Activated CD4-positive, alpha-beta T cell treated with anti-CD3 and anti-CD28 coated beads for 36 hours (primary cell): ENCODE data around the gene CFAP65. TPM values are rescaled to one million over a fixed set of nuclear protein-coding genes. Genes with fewer than 3 reads are reported as not detected.

ENCODE experiments used
- ATAC-seq: fragments of 200-7000 bp; cut with Tn5 transposase; one replicate; pipeline ENCODE4 v1.10.0; 2021; ENCODE audit warnings: mild to moderate bottlenecking, moderate library complexity
- CTCF ChIA-PET: fragments of 350-600 bp; sonication (Branson Sonifier 250); formaldehyde crosslinking; loops from one replicate; lab custom pipeline; 2021; ENCODE audit warnings: antibody characterized with exemption; lab: Charles Lee
- POLR2A ChIA-PET: fragments of 350-600 bp; sonication (Branson Sonifier 250); formaldehyde crosslinking; loops from one replicate; lab custom pipeline; 2021; ENCODE audit warnings: antibody characterized with exemption, inconsistent platforms; lab: Charles Lee
- DNase-seq: peaks from one replicate; pipeline ENCODE4 v3.0.0-alpha.2; 2020
- H3K27ac Mint-ChIP-seq: one replicate; pipeline ENCODE4 v1.8.0; 2021; ENCODE audit warnings: mixed read lengths
- H3K27me3 Mint-ChIP-seq: one replicate; pipeline ENCODE4 v1.8.0; 2021; ENCODE audit warnings: mixed read lengths
- H3K36me3 Mint-ChIP-seq: one replicate; pipeline ENCODE4 v1.8.0; 2021; ENCODE audit warnings: low read depth, mixed read lengths
- H3K4me1 Mint-ChIP-seq: one replicate; pipeline ENCODE4 v1.8.0; 2021; ENCODE audit warnings: mixed read lengths
- H3K4me3 Mint-ChIP-seq: one replicate; pipeline ENCODE4 v1.8.0; 2021; ENCODE audit warnings: mild to moderate bottlenecking, moderate library complexity, mixed read lengths
- H3K9me3 Mint-ChIP-seq: one replicate; pipeline ENCODE4 v1.8.0; 2021; ENCODE audit warnings: low read depth, mixed read lengths
- intact Hi-C, 2 experiments: fragments of 100-400 bp; cut with DNase I in 1 of 2; cut with micrococcal nuclease in 1 of 2; formaldehyde crosslinking; loops; one replicate each; pipeline versions ENCODE4 v1.14.2 to v1.15.1; 2022 to 2024; cut with DNase I, micrococcal nuclease
- total RNA-seq, 2 experiments: library from RNA; stranded (reverse); gene quantifications; one replicate each; pipeline ENCODE4 v1.2.3, GENCODE V29; 2021

CFAP65 gene
- total RNA-seq, 2 experiments from 2014 or later, result not detected

GRCh38 chr2:218988164-218988563, 53.2 kb downstream of the CFAP65 start:
- Mint-ChIP-seq H3K4me3 (no peak overlapping the region), H3K36me3 (no peaks in the 10 kb centered on the region), H3K27ac (no peak overlapping the region), H3K9me3 (no peaks in the 10 kb centered on the region), H3K4me1 (peaks cover 9% of the 10 kb centered on the region), H3K27me3 (peaks cover 76% of the 10 kb centered on the region)
- POLR2A ChIA-PET, result no interaction called here
- CTCF ChIA-PET, result interaction anchor here (0.6 to 4.9 kb wide), 4 partner anchors 8 to 151 kb away, joined by 3 to 34 read pairs (median 3); no protein-coding TSS in a partner anchor
- no peak for DNase-seq
- no peak for ATAC-seq
- intact Hi-C loops, result loop anchor here in 1 of 2 experiments (10.0 kb wide), 1 partner anchor 317 kb away; the partner anchor contains the start of gene PTPRN

GRCh38 chr2:218986148-218986761, 55.1 kb downstream of the CFAP65 start:
- no peaks in the 10 kb centered on the region for H3K36me3 Mint-ChIP-seq
- peaks cover 18% of the 10 kb centered on the region for H3K4me1 Mint-ChIP-seq
- DNase-seq, result no peak
- ChIA-PET CTCF (interaction anchor here (1.2 kb wide), 1 partner anchor 79 kb away, joined by 3 read pairs; no protein-coding TSS in a partner anchor), POLR2A (no interaction called here)
- peaks cover 77% of the 10 kb centered on the region for H3K27me3 Mint-ChIP-seq
- no peak overlapping the region for H3K4me3 Mint-ChIP-seq
- ATAC-seq, result no peak
- H3K27ac Mint-ChIP-seq, result no peak overlapping the region
- no peaks in the 10 kb centered on the region for H3K9me3 Mint-ChIP-seq
- intact Hi-C loops, result loop anchor here in 1 of 2 experiments (10.0 kb wide), 1 partner anchor 319 kb away; the partner anchor contains the start of gene PTPRN

GRCh38 chr2:218985325-218986091, 55.8 kb downstream of the CFAP65 start:
- no peak for ATAC-seq
- intact Hi-C loops, result loop anchor here in 1 of 2 experiments (10.0 kb wide), 1 partner anchor 319 kb away; the partner anchor contains the start of gene PTPRN

GRCh38 chr2:218985021-218985324, 56.3 kb downstream of the CFAP65 start, which contains the start of gene FEV:
TSS of gene FEV (minus strand) at chr2:218985184. CDS start at chr2:218985075, 109 bp downstream.
- ChIA-PET POLR2A (no interaction called here), CTCF (interaction anchor here (5.7 kb wide), 1 partner anchor 11 kb away, joined by 70 read pairs; no protein-coding TSS in a partner anchor)
- H3K9me3 Mint-ChIP-seq, result no peaks in the 10 kb centered on the region
- ATAC-seq (no peak), DNase-seq (no peak)
- H3K27me3 Mint-ChIP-seq, result peaks cover 73% of the 10 kb centered on the region
- peak within 1 kb of the TSS; percentile 22 for H3K4me3 Mint-ChIP-seq
- no peak within 1 kb of the TSS for H3K27ac Mint-ChIP-seq
- H3K36me3 Mint-ChIP-seq, result no peaks in the 10 kb centered on the region
- peaks cover 25% of the 10 kb centered on the region for H3K4me1 Mint-ChIP-seq
- intact Hi-C loops, result loop anchor here in 1 of 2 experiments (10.0 kb wide), 1 partner anchor 320 kb away; the partner anchor contains the start of gene PTPRN

More at GRCh38 chr2:218985325-218986091, 55.8 kb downstream of the CFAP65 start:
- H3K27me3 Mint-ChIP-seq, result peaks cover 75% of the 10 kb centered on the region
- no peak for DNase-seq
- H3K9me3 Mint-ChIP-seq, result no peaks in the 10 kb centered on the region
- no peak overlapping the region for H3K4me3 Mint-ChIP-seq
- no peaks in the 10 kb centered on the region for H3K36me3 Mint-ChIP-seq
- H3K4me1 Mint-ChIP-seq, result peaks cover 23% of the 10 kb centered on the region
- H3K27ac Mint-ChIP-seq, result no peak overlapping the region
- ChIA-PET POLR2A (no interaction called here), CTCF (interaction anchor here (5.7 kb wide), 1 partner anchor 11 kb away, joined by 70 read pairs; no protein-coding TSS in a partner anchor)

GRCh38 chr2:218984239-218985020, 56.9 kb downstream of the CFAP65 start:
- POLR2A ChIA-PET, result no interaction called here
- Mint-ChIP-seq H3K27me3 (peaks cover 67% of the 10 kb centered on the region), H3K27ac (no peak overlapping the region), H3K9me3 (no peaks in the 10 kb centered on the region), H3K4me3 (peak overlapping the region; percentile 22), H3K4me1 (peaks cover 28% of the 10 kb centered on the region), H3K36me3 (no peaks in the 10 kb centered on the region)
- ATAC-seq, result no peak
- no peak for DNase-seq
- intact Hi-C loops, result loop anchor here (5.0 to 10.0 kb wide), 3 partner anchors 112 to 320 kb away; partner anchors contain the start of gene PTPRN (in 1 of the 2)
- CTCF ChIA-PET, result interaction anchor here (0.7 to 5.7 kb wide), 3 partner anchors 12 to 570 kb away, joined by 3 to 70 read pairs (median 3); no protein-coding TSS in a partner anchor

GRCh38 chr2:218983934-218984238, 57.4 kb downstream of the CFAP65 start:
- H3K27me3 Mint-ChIP-seq, result peaks cover 62% of the 10 kb centered on the region
- intact Hi-C loops, result loop anchor here (5.0 to 10.0 kb wide), 3 partner anchors 112 to 321 kb away; partner anchors contain the start of gene PTPRN (in 1 of the 2)
- H3K27ac Mint-ChIP-seq, result no peak overlapping the region
- no peak for ATAC-seq
- no peaks in the 10 kb centered on the region for H3K36me3 Mint-ChIP-seq
- H3K4me3 Mint-ChIP-seq, result no peak overlapping the region
- no peaks in the 10 kb centered on the region for H3K9me3 Mint-ChIP-seq
- peaks cover 28% of the 10 kb centered on the region for H3K4me1 Mint-ChIP-seq
- ChIA-PET POLR2A (no interaction called here), CTCF (interaction anchor here (0.7 to 5.7 kb wide), 3 partner anchors 12 to 569 kb away, joined by 3 to 70 read pairs (median 3); no protein-coding TSS in a partner anchor)
- no peak for DNase-seq

- POLR2A ChIA-PET, result no interaction called here
- intact Hi-C loops, result loop anchor here (5.0 to 10.0 kb wide), 3 partner anchors 111 to 321 kb away; partner anchors contain the start of gene PTPRN (in 1 of the 2)
- no peak for ATAC-seq
- no peaks in the 10 kb centered on the region for H3K9me3 Mint-ChIP-seq
- H3K27ac Mint-ChIP-seq, result no peak overlapping the region
- H3K27me3 Mint-ChIP-seq, result peaks cover 60% of the 10 kb centered on the region
- peaks cover 28% of the 10 kb centered on the region for H3K4me1 Mint-ChIP-seq
- H3K4me3 Mint-ChIP-seq, result no peak overlapping the region
- CTCF ChIA-PET, result interaction anchor here (0.7 to 5.7 kb wide), 7 partner anchors 13 to 569 kb away, joined by 3 to 70 read pairs (median 4); no protein-coding TSS in a partner anchor
- DNase-seq, result no peak
- no peaks in the 10 kb centered on the region for H3K36me3 Mint-ChIP-seq
Measured at GRCh38 chr2:218983263-218983933, 57.9 kb downstream of the CFAP65 start.

GRCh38 chr2:218982586-218983262, 58.6 kb downstream of the CFAP65 start:
- Mint-ChIP-seq H3K36me3 (no peaks in the 10 kb centered on the region), H3K9me3 (no peaks in the 10 kb centered on the region), H3K27ac (no peak overlapping the region), H3K4me3 (no peak overlapping the region), H3K27me3 (peaks cover 61% of the 10 kb centered on the region), H3K4me1 (peaks cover 28% of the 10 kb centered on the region)
- CTCF ChIA-PET, result interaction anchor here (0.7 to 5.7 kb wide), 8 partner anchors 13 to 172 kb away, joined by 3 to 70 read pairs (median 6); no protein-coding TSS in a partner anchor
- ATAC-seq (no peak), DNase-seq (no peak)
- POLR2A ChIA-PET, result no interaction called here
- intact Hi-C loops, result loop anchor here (5.0 to 10.0 kb wide), 3 partner anchors 110 to 322 kb away; partner anchors contain the start of gene PTPRN (in 1 of the 2)

- Mint-ChIP-seq H3K36me3 (no peaks in the 10 kb centered on the region), H3K27ac (no peak overlapping the region), H3K4me1 (peaks cover 28% of the 10 kb centered on the region), H3K4me3 (no peak overlapping the region), H3K27me3 (peaks cover 58% of the 10 kb centered on the region), H3K9me3 (no peaks in the 10 kb centered on the region)
- ATAC-seq (peak; percentile 44), DNase-seq (peak; percentile 68)
- intact Hi-C loops, result loop anchor here (1.0 to 10.0 kb wide), 7 partner anchors 13 to 323 kb away; partner anchors contain the start of gene PTPRN (in 1 of the 2)
- CTCF ChIA-PET, result interaction anchor here (0.6 to 5.7 kb wide), 13 partner anchors 8 to 178 kb away, joined by 3 to 70 read pairs (median 5); no protein-coding TSS in a partner anchor
- POLR2A ChIA-PET, result no interaction called here
Measured at GRCh38 chr2:218981881-218982585, 59.3 kb downstream of the CFAP65 start.
